ENCODE measurements around the gene SBF1. TPM values are rescaled to one million over a fixed set of nuclear protein-coding genes. Genes with fewer than 3 reads are reported as not detected.

SBF1 gene
- total and polyA plus RNA-seq, 2 experiments from 2014 or later, result 25.2 to 92.0 TPM

- Histone ChIP-seq H3K4me3 (no peak overlapping the region), H3K9me2 (ENCODE audit: insufficient read depth) (no peaks in the 10 kb centered on the region), H4K20me1 (ENCODE audit: insufficient read depth) (no peaks in the 10 kb centered on the region), H3K4me2 (ENCODE audit: unreplicated experiment) (no peak overlapping the region), H3K27me3 (replicated peaks; ENCODE audit: insufficient read depth) (no peaks in the 10 kb centered on the region), H2AFZ (no peak overlapping the region), H3F3A (ENCODE audit: insufficient read depth) (no peaks in the 10 kb centered on the region), H3K9ac (no peak overlapping the region), H3K79me2 (ENCODE audit: insufficient read depth) (peaks cover 19% of the 10 kb centered on the region), H3K27ac (no peak overlapping the region), H3K9me3 (ENCODE audit: low read depth) (no peaks in the 10 kb centered on the region), H3K4me1 (ENCODE audit: insufficient read depth) (0 out of 2 replicates have a peak, but pooled peaks cover 4% of the 10 kb centered on the region), H3K36me3 (ENCODE audit: low read depth) (peaks cover 8% of the 10 kb centered on the region; the same call in 1 of the 2 replicates)
- TF ChIP-seq EZH2 (IDR thresholded peaks at IDR 0.05; ENCODE audit: insufficient read depth, poor library complexity, severe bottlenecking) (no peak), EZH2phosphoT487 (IDR thresholded peaks at IDR 0.05; ENCODE audit: insufficient read depth, low read depth) (no peak)
- DNase-seq, result no peak
- WGBS, 2 experiments (ENCODE audit: low coverage in 1 of 2, low lambda C conversion rate in 2 of 2, missing lambda C conversion rate in 2 of 2), result 95 to 96% methylated on average over 13 of the region's 13 CpGs
- in situ Hi-C loops (cut with MboI), result no loop called here
These were observed 66.5 kb downstream of the SBF1 start for GRCh38 chr22:50408311-50408710.

- Histone ChIP-seq H4K20me1 (ENCODE audit: insufficient read depth) (no peaks in the 10 kb centered on the region), H3F3A (ENCODE audit: insufficient read depth) (no peaks in the 10 kb centered on the region), H3K4me3 (no peak overlapping the region), H3K9me2 (ENCODE audit: insufficient read depth) (no peaks in the 10 kb centered on the region), H3K9ac (no peak overlapping the region), H3K79me2 (ENCODE audit: insufficient read depth) (peaks cover 29% of the 10 kb centered on the region), H3K27ac (no peak overlapping the region), H3K9me3 (ENCODE audit: low read depth) (no peaks in the 10 kb centered on the region), H3K27me3 (replicated peaks; ENCODE audit: insufficient read depth) (no peaks in the 10 kb centered on the region), H3K4me1 (ENCODE audit: insufficient read depth) (no peaks in the 10 kb centered on the region), H2AFZ (no peak overlapping the region), H3K4me2 (ENCODE audit: unreplicated experiment) (no peak overlapping the region), H3K36me3 (ENCODE audit: low read depth) (peaks cover 8% of the 10 kb centered on the region; the same call in 1 of the 2 replicates)
- in situ Hi-C loops (cut with MboI), result no loop called here
- 92 to 95% methylated on average over 25 of the region's 25 CpGs for WGBS, 2 experiments (ENCODE audit: low coverage in 1 of 2, low lambda C conversion rate in 2 of 2, missing lambda C conversion rate in 2 of 2)
- no peak for DNase-seq
- TF ChIP-seq EZH2 (IDR thresholded peaks at IDR 0.05; ENCODE audit: insufficient read depth, poor library complexity, severe bottlenecking) (no peak), EZH2phosphoT487 (IDR thresholded peaks at IDR 0.05; ENCODE audit: insufficient read depth, low read depth) (no peak)
These were observed 68.2 kb downstream of the SBF1 start for GRCh38 chr22:50406416-50407170.

DNA sequence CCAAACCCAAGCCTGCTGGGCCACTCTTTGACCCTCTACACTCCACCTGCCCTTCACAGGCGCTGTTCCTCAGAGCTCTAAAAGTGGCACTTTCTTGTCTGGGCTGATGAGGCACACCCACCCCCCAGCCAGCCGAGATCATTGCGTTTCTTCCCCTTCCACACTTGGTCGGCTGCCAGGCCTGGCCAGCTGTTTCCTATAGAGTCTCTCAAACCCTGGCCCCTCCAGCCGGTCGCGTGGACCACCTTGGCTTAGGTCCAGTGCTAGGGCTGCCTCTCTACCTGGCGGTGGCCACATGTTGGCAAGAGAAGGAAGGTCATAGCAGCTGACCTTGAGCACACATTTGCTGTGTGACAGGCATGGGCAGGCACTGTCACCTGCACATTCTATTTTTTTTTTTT is 71.1 kb downstream of the SBF1 start:
- DNase-seq, result no peak
- H4K20me1 ChIP-seq (ENCODE audit: insufficient read depth), result no peaks in the 10 kb centered on the region
- H3K27ac ChIP-seq, result no peak overlapping the region
- no peaks in the 10 kb centered on the region for H3K27me3 ChIP-seq (replicated peaks; ENCODE audit: insufficient read depth)
- 0 out of 2 replicates have a peak, but pooled peaks cover 7% of the 10 kb centered on the region for H3F3A ChIP-seq (ENCODE audit: insufficient read depth)
- H3K4me3 ChIP-seq, result no peak overlapping the region
- TF ChIP-seq EZH2phosphoT487 (IDR thresholded peaks at IDR 0.05; ENCODE audit: insufficient read depth, low read depth) (no peak), EZH2 (IDR thresholded peaks at IDR 0.05; ENCODE audit: insufficient read depth, poor library complexity, severe bottlenecking) (no peak)
- H3K79me2 ChIP-seq (ENCODE audit: insufficient read depth), result peaks cover 29% of the 10 kb centered on the region
- WGBS, 2 experiments (ENCODE audit: low coverage in 1 of 2, low lambda C conversion rate in 2 of 2, missing lambda C conversion rate in 2 of 2), result 61 to 64% methylated on average over 8 of the region's 8 CpGs
- no peak overlapping the region for H2AFZ ChIP-seq
- H3K9me3 ChIP-seq (ENCODE audit: low read depth), result no peaks in the 10 kb centered on the region
- in situ Hi-C loops (cut with MboI), result no loop called here
- no peak overlapping the region for H3K9ac ChIP-seq
- no peak overlapping the region for H3K4me2 ChIP-seq (ENCODE audit: unreplicated experiment)
- H3K36me3 ChIP-seq (ENCODE audit: low read depth), result peaks cover 3% of the 10 kb centered on the region; the same call in 1 of the 2 replicates
- H3K4me1 ChIP-seq (ENCODE audit: insufficient read depth), result no peaks in the 10 kb centered on the region
- H3K9me2 ChIP-seq (ENCODE audit: insufficient read depth), result no peaks in the 10 kb centered on the region

DNA sequence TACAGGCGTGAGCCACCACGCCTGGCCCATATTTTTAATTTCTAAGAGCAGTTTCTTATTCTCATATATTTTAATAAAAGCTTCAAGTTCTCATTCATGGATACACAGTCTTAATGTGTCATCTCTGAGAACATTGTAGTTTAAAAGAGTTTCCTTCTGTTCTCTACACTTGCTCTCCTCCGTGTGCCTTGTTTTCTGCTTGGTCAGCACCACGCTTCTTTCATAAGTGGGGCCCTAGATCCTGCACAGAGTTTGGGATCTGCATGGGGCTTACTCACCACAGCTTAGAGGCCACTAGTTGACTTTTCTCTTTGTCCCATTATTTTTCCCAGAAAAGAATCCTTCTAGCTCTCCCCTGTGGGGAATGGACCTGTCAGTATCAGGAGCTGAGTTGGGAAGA is 72.9 kb downstream of the SBF1 start:
- no peaks in the 10 kb centered on the region for H3K9me3 ChIP-seq (ENCODE audit: low read depth)
- H3K36me3 ChIP-seq (ENCODE audit: low read depth), result peaks cover 3% of the 10 kb centered on the region; the same call in 1 of the 2 replicates
- peaks cover 29% of the 10 kb centered on the region for H3K79me2 ChIP-seq (ENCODE audit: insufficient read depth)
- no peak overlapping the region for H3K27ac ChIP-seq
- H3K4me2 ChIP-seq (ENCODE audit: unreplicated experiment), result no peak overlapping the region
- no peaks in the 10 kb centered on the region for H3K27me3 ChIP-seq (replicated peaks; ENCODE audit: insufficient read depth)
- H4K20me1 ChIP-seq (ENCODE audit: insufficient read depth), result no peaks in the 10 kb centered on the region
- 92 to 96% methylated on average over 4 of the region's 4 CpGs for WGBS, 2 experiments (ENCODE audit: low coverage in 1 of 2, low lambda C conversion rate in 2 of 2, missing lambda C conversion rate in 2 of 2)
- H3K4me3 ChIP-seq, result no peak overlapping the region
- H3F3A ChIP-seq (ENCODE audit: insufficient read depth), result 0 out of 2 replicates have a peak, but pooled peaks cover 7% of the 10 kb centered on the region
- no peak overlapping the region for H2AFZ ChIP-seq
- H3K4me1 ChIP-seq (ENCODE audit: insufficient read depth), result no peaks in the 10 kb centered on the region
- no peaks in the 10 kb centered on the region for H3K9me2 ChIP-seq (ENCODE audit: insufficient read depth)
- in situ Hi-C loops (cut with MboI), result no loop called here
- no peak overlapping the region for H3K9ac ChIP-seq
- TF ChIP-seq EZH2 (IDR thresholded peaks at IDR 0.05; ENCODE audit: insufficient read depth, poor library complexity, severe bottlenecking) (no peak), EZH2phosphoT487 (IDR thresholded peaks at IDR 0.05; ENCODE audit: insufficient read depth, low read depth) (no peak)
- no peak for DNase-seq

All from GM23248 (cell line).